ENCODE results near the gene ACOX2. TPM values are rescaled to one million over a fixed set of nuclear protein-coding genes. Genes with fewer than 3 reads are reported as not detected.

The ACOX2 gene
- total RNA-seq, 1 experiment from 2014 or later = 12.8 TPM

- CTCF ChIA-PET = no interaction called here
- no peak overlapping the region for H3K4me2 ChIP-seq (ENCODE audit: low read length)
- no TSS peak for BruUV-seq (replicated peaks)
- H3K4me3 ChIP-seq (replicated peaks in 1 of 2; ENCODE audit: low read depth in 1 of 2, low read length in 2 of 2) = no peak overlapping the region
- no peaks in the 10 kb centered on the region for H3K36me3 ChIP-seq (ENCODE audit: control insufficient read depth in 1 of 2, insufficient read depth in 2 of 2, low read length in 2 of 2)
- no peak overlapping the region for H2AFZ ChIP-seq (ENCODE audit: low read depth, low read length, poor library complexity, severe bottlenecking)
- DNase-seq (ENCODE audit: low read depth, low spot score) (no peak), ATAC-seq (no peak)
- no peak overlapping the region for H3K9ac ChIP-seq (ENCODE audit: low read length)
- intact Hi-C loops (cut with micrococcal nuclease) = no loop called here
- no peak for TF ChIP-seq EZH2phosphoT487 (IDR thresholded peaks at IDR 0.05; ENCODE audit: borderline replicate concordance)
- TF ChIP-seq SRF (IDR thresholded peaks at IDR 0.05; ENCODE audit: low read depth) = no peak
- no peak for TF ChIP-seq CBX3 (IDR thresholded peaks at IDR 0.05; ENCODE audit: low read depth)
- no peak for TF ChIP-seq CEBPB (IDR thresholded peaks at IDR 0.05; ENCODE audit: low read depth)
- H3K79me2 ChIP-seq (ENCODE audit: insufficient read depth, low read length) = no peaks in the 10 kb centered on the region
- H3K9me3 ChIP-seq (ENCODE audit: control insufficient read depth in 1 of 2, insufficient read depth in 1 of 2, low read depth in 1 of 2, low read length in 2 of 2) = no peaks in the 10 kb centered on the region; a peak in 1 of 4 replicates
- H4K20me1 ChIP-seq (ENCODE audit: insufficient read depth) = no peaks in the 10 kb centered on the region
- H3K9me2 ChIP-seq (ENCODE audit: insufficient read depth) = no peaks in the 10 kb centered on the region
- no peaks in the 10 kb centered on the region for H3K27me3 ChIP-seq (ENCODE audit: insufficient read depth, low read length)
- POLR2A ChIA-PET = no interaction called here
- no peak overlapping the region for H3K27ac ChIP-seq (ENCODE audit: low read depth, low read length)
- RAD21 ChIA-PET (ENCODE audit: low non-redundant PET in 1 of 2, low total read pairs in 2 of 2, uncharacterized antibody in 2 of 2, unreplicated experiment in 2 of 2) = no interaction called here
- peaks cover 0 to 11% of the 10 kb centered on the region in 2 experiments; a peak in 3 of 4 replicates for H3K4me1 ChIP-seq (ENCODE audit: control insufficient read depth in 1 of 2, insufficient read depth in 2 of 2, low read length in 2 of 2)
Measured at GRCh38 chr3:58459160-58459559, 77.8 kb downstream of the ACOX2 start.

Other genes starting within 250 kb of the ACOX2 start
- gene RPP14, start 230.9 kb downstream of the ACOX2 start, total RNA-seq (2021; ENCODE audit: unreplicated experiment) = 22.4 TPM
- 13.5 TPM for gene HTD2, start 230.7 kb downstream of the ACOX2 start, total RNA-seq (2021; ENCODE audit: unreplicated experiment)
- gene PXK, start 204.3 kb downstream of the ACOX2 start, total RNA-seq (2021; ENCODE audit: unreplicated experiment) = 10.2 TPM
- gene PDHB, start 103.4 kb downstream of the ACOX2 start, total RNA-seq (2021; ENCODE audit: unreplicated experiment) = 60.2 TPM
- 12.0 TPM for gene KCTD6, start 45.1 kb downstream of the ACOX2 start, total RNA-seq (2021; ENCODE audit: unreplicated experiment)
- not detected for gene FAM107A, start 40.2 kb upstream of the ACOX2 start, total RNA-seq (2021; ENCODE audit: unreplicated experiment)
- 0.32 TPM for gene FAM3D, start 129.6 kb upstream of the ACOX2 start, total RNA-seq (2021; ENCODE audit: unreplicated experiment)